HFF-Myc (cell line): ENCODE results near the gene REEP1.

Source experiments
- DNase-seq: peaks from one replicate; pipeline ENCODE4 v3.0.0-alpha.2; 2011; ENCODE audit warnings: low read depth; ENCODE audit errors: extremely low read depth
- H3K4me3 ChIP-seq: replicated peaks from 2 replicates; pipeline ENCODE4 v1.5.1; 2011; ENCODE audit warnings: low read depth, mild to moderate bottlenecking, control low read depth, low read length
- CTCF ChIP-seq: IDR thresholded peaks from 2 replicates; pipeline ENCODE4 v1.5.1; 2012; ENCODE audit warnings: mild to moderate bottlenecking, low read depth, low read length, control low read depth; ENCODE audit errors: missing control alignments

REEP1 gene

GRCh38 chr2:86225581-86225980, 111.8 kb downstream of the REEP1 start:
- no peak for DNase-seq
- H3K4me3 ChIP-seq = no peak overlapping the region
- TF ChIP-seq CTCF = no peak

- no peak for TF ChIP-seq CTCF
- no peak overlapping the region for H3K4me3 ChIP-seq
- no peak for DNase-seq
Observed at GRCh38 chr2:86224645-86225355, 112.6 kb downstream of the REEP1 start.

- no peak for DNase-seq
- no peak overlapping the region for H3K4me3 ChIP-seq
- TF ChIP-seq CTCF = no peak
Observed at GRCh38 chr2:86223927-86224560, 113.4 kb downstream of the REEP1 start.

GRCh38 chr2:86223140-86223926, 114.1 kb downstream of the REEP1 start:
- no peak for TF ChIP-seq CTCF
- DNase-seq = no peak
- H3K4me3 ChIP-seq = no peak overlapping the region

- H3K4me3 ChIP-seq = no peak overlapping the region
- peak; percentile 79 for TF ChIP-seq CTCF
- DNase-seq = no peak
Observed at GRCh38 chr2:86221066-86221684, 116.3 kb downstream of the REEP1 start.

GRCh38 chr2:86219896-86220295, 117.5 kb downstream of the REEP1 start:
- no peak for TF ChIP-seq CTCF
- DNase-seq = no peak
- H3K4me3 ChIP-seq = no peak overlapping the region
